NCI-H2196 (cell line): Measurements from ENCODE around the gene NOX1.
"Not testable (repeated sequence)": the region's sequence is repeated elsewhere in the genome, so short reads cannot be mapped to it uniquely, and the experiment has no call there.

ENCODE experiments used
- DNase-seq: peaks from one replicate; lab custom pipeline; 2025; ENCODE audit not compliant: unreplicated experiment; lab: John Stamatoyannopoulos, UW

Gene NOX1

DNA sequence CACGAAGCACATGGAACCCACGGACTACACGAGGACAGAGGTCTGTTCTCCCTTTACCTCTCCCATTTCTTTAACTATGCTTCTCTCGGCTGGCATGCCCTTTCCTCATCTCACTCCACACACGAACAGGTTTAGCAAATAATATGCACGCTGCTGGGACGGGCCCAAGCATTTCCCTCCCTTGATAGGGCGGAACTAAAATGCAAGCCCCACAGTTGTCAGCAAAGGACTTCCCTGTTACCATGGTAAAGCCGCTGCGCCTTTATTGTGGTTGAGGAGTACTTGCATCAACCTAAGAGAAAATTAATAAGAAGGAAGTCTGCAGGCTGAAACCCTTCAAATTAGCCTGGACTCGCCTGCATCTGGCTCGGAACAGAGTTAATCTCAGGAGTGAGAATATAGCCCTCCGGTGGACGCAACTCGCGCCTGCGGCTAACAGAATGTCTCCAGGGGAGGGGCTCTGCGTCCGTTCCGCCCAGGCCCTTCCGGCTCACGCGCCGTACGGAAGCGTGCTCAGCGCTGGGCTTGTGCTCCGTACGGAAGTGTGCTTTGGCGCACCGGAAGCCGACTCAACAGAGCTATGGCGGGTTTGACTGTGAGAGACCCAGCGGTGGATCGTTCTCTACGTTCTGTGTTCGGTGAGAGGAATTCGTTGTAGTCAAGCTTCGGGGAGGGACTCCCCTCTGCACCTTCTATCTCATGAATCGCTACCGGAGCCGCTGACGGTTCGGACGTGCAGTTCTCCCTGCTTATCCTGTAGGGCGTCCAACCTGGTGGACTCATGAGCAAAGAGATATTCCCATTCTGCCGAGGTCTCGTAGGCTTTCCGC is 54.1 kb downstream of the NOX1 start, which contains the start of gene CSTF2:
Gene CSTF2 (plus strand): TSS at position 555 of the 830 bp plus-strand sequence. CDS start 26 bp downstream, at position 581.
- DNase-seq: peak; percentile 75

- no peak for DNase-seq
Measured at GRCh38 chrX:100819534-100819836, 54.7 kb downstream of the NOX1 start.

- DNase-seq: no peak
Measured at GRCh38 chrX:100817340-100817739, 56.8 kb downstream of the NOX1 start.

- DNase-seq: no peak
Measured at GRCh38 chrX:100812216-100813158, 61.7 kb downstream of the NOX1 start.

DNA sequence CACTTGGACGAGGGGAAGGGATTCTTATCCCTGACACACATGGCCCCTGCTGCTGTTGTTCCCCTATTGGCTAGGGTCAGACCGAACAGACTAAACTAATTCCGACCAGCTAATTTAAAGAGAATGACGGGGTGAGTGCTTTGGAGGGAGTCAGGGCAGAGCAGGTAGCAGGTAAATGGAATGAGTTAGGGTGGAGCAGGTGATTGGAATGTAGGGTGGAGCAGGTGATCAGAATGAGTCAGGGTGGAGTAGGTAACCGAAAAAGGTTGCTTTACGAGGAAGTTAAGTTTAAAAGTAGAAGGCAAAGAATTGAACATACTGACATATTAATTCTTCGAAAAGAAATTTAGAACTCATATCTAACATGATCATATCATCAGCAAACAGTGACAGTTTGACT is 65.9 kb downstream of the NOX1 start:
- not testable (repeated sequence) for DNase-seq

- DNase-seq: no peak
Measured at GRCh38 chrX:100804780-100805179, 69.4 kb downstream of the NOX1 start.

DNA sequence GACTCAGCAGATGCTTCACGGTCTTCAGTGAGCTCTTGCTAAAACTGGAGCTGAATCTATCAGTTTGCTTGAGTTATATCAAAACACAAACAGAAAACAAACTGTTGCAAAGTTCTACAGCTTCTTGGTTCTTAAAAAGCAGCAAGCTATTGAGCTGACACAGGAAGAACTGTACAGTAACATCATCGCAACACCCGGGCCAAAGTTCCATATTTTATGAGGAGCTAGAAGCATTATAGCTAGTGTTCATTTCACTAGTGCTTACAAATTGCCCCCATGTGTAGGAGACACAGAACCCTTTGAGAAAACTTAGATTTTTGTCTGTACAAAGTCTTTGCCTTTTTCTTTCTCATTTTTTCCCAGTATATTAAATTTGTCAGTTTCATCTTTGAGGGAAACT is 71.3 kb downstream of the NOX1 start:
- DNase-seq: no peak

- no peak for DNase-seq
Measured at GRCh38 chrX:100798484-100799214, 75.5 kb downstream of the NOX1 start.

- no peak for DNase-seq
Measured at GRCh38 chrX:100797359-100797758, 76.8 kb downstream of the NOX1 start.

- not testable (repeated sequence) for DNase-seq
Measured at GRCh38 chrX:100796371-100796770, 77.8 kb downstream of the NOX1 start.
